GM18858 (cell line): ENCODE data around the gene CX3CL1.
"Not testable (repeated sequence)": the region's sequence is repeated elsewhere in the genome, so short reads cannot be mapped to it uniquely, and the experiment has no call there.

Experiments
- ATAC-seq: cut with Tn5 transposase; IDR thresholded peaks from one replicate; pipeline ENCODE4 v1.9.1; 2021; ENCODE audit not compliant: unreplicated experiment

The CX3CL1 gene

GRCh38 chr16:57356547-57356946 lies 15.7 kb upstream of the CX3CL1 start:
- no peak for ATAC-seq

- ATAC-seq: no peak
These were observed 14.8 kb upstream of the CX3CL1 start for GRCh38 chr16:57357330-57358085.

GRCh38 chr16:57358086-57358420 lies 14.2 kb upstream of the CX3CL1 start:
- no peak for ATAC-seq

GRCh38 chr16:57358527-57359095 lies 13.7 kb upstream of the CX3CL1 start, which contains the start of gene CCL22:
TSS of gene CCL22 (plus strand) at chr16:57358783. CDS start at chr16:57358817, 34 bp downstream.
- ATAC-seq: no peak

GRCh38 chr16:57360321-57360935 lies 11.9 kb upstream of the CX3CL1 start:
- no peak for ATAC-seq

- no peak for ATAC-seq
These were observed 10.9 kb upstream of the CX3CL1 start for GRCh38 chr16:57361404-57361803.

- ATAC-seq: no peak
These were observed 8.1 kb upstream of the CX3CL1 start for GRCh38 chr16:57364143-57364542.

- no peak for ATAC-seq
These were observed 5.7 kb upstream of the CX3CL1 start for GRCh38 chr16:57366544-57367040.

- ATAC-seq: no peak
These were observed 5.1 kb upstream of the CX3CL1 start for GRCh38 chr16:57367116-57367752.

- no peak for ATAC-seq
These were observed 557 bp upstream of the CX3CL1 start for GRCh38 chr16:57371494-57372371.

GRCh38 chr16:57373117-57373947 lies 1.0 kb downstream of the CX3CL1 start:
- no peak for ATAC-seq

- no peak for ATAC-seq
These were observed 1.8 kb downstream of the CX3CL1 start for GRCh38 chr16:57374067-57374534.

GRCh38 chr16:57374925-57375465 lies 2.7 kb downstream of the CX3CL1 start:
- not testable (repeated sequence) for ATAC-seq

GRCh38 chr16:57376313-57376818 lies 4.1 kb downstream of the CX3CL1 start:
- ATAC-seq: no peak

- peak; percentile 73 for ATAC-seq
These were observed 5.0 kb downstream of the CX3CL1 start for GRCh38 chr16:57377080-57377841.

GRCh38 chr16:57379579-57379978 lies 7.3 kb downstream of the CX3CL1 start:
- no peak for ATAC-seq

- no peak for ATAC-seq
These were observed 8.6 kb downstream of the CX3CL1 start for GRCh38 chr16:57380671-57381462.
